ENCODE results near the gene MUC6. TPM values are rescaled to one million over a fixed set of nuclear protein-coding genes. Genes with fewer than 3 reads are reported as not detected.

Gene MUC6
- total RNA-seq, 1 experiment from 2014 or later = 0.07 TPM

DNA sequence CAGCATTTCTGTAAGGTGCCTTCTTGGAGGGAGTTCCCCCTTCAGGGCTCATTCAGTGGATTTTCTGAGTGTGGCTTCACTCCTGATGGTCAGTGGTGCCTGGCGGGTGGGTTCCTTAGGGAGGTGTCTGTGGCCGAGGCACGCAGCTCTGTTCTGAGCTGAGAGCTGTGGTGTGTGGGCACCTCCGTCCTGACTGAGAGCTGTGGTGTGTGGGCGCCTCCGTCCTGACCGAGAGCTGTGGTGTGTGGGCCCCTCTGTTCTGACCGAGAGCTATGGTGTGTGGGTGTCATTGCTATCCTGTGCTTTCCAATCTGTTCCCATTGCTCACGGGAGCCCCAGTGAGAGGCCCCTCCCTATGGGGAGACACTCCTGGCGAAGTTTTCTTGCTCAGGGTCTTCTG is 39.8 kb downstream of the MUC6 start:
- DNase-seq = no peak
- Histone ChIP-seq H3K4me3 (no peak overlapping the region), H3K4me1 (replicated peaks; ENCODE audit: insufficient read depth) (no peaks in the 10 kb centered on the region), H3K27me3 (ENCODE audit: insufficient read depth, low read depth) (no peaks in the 10 kb centered on the region), H2AFZ (no peak overlapping the region), H3K36me3 (ENCODE audit: low read depth) (no peaks in the 10 kb centered on the region), H3K9me3 (ENCODE audit: insufficient read depth, low read depth) (no peaks in the 10 kb centered on the region), H3K27ac (no peak overlapping the region), H4K20me1 (ENCODE audit: insufficient read depth) (no peaks in the 10 kb centered on the region), H3F3A (ENCODE audit: insufficient read depth, low read depth) (peaks cover 3% of the 10 kb centered on the region; the same call in 1 of the 2 replicates), H3K9me2 (ENCODE audit: insufficient read depth) (no peaks in the 10 kb centered on the region), H3K79me2 (ENCODE audit: low read depth) (no peaks in the 10 kb centered on the region), H3K4me2 (no peak overlapping the region)
- TF ChIP-seq, protein P1, sequence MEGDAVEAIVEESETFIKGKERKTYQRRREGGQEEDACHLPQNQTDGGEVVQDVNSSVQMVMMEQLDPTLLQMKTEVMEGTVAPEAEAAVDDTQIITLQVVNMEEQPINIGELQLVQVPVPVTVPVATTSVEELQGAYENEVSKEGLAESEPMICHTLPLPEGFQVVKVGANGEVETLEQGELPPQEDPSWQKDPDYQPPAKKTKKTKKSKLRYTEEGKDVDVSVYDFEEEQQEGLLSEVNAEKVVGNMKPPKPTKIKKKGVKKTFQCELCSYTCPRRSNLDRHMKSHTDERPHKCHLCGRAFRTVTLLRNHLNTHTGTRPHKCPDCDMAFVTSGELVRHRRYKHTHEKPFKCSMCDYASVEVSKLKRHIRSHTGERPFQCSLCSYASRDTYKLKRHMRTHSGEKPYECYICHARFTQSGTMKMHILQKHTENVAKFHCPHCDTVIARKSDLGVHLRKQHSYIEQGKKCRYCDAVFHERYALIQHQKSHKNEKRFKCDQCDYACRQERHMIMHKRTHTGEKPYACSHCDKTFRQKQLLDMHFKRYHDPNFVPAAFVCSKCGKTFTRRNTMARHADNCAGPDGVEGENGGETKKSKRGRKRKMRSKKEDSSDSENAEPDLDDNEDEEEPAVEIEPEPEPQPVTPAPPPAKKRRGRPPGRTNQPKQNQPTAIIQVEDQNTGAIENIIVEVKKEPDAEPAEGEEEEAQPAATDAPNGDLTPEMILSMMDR (conservative IDR thresholded peaks at IDR 0.05) = no peak
- no peak for TF ChIP-seq EZH2 (IDR thresholded peaks at IDR 0.05; ENCODE audit: low read depth)
- CTCF ChIA-PET = no interaction called here
- POLR2A ChIA-PET (ENCODE audit: unreplicated experiment) = no interaction called here
- BruUV-seq (replicated peaks) = no TSS peak
- intact Hi-C loops (cut with micrococcal nuclease; ENCODE audit: unreplicated experiment) = no loop called here

DNA sequence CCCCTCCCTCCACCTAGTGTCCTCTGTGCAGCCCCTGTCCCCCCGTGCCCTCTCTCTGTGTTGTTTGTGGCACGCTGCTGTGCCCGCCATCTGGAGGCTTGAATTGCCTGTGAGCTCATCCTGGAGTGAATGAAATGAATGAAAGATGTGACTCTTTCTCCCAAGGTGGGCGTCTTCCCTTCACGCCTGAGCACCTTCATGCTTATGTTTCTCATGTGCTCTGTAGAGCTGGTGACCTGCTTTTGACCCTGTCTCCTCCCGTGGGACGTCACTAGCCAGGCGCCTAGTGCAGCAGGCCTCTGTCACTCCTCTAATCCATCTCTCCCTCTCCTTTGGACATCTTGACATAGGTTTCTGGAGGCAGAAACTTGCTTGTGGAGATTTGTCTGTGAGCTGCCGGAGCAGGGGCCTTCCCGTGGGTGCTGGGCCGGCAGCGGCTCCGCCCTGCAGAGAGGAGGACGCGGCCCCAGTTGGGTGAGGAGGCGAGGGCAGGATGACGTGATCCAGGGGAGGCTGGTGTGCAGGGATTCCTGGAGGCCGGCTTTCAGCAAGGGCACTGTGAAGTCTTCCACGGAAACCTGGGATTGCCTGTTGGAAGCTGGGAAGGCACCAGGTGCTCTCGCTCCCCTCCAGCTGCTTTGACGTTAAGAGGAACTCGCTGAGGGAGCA is 40.6 kb downstream of the MUC6 start:
- no peak overlapping the region for H3K27ac ChIP-seq
- ChIA-PET POLR2A (ENCODE audit: unreplicated experiment) (no interaction called here), CTCF (no interaction called here)
- peaks cover 3% of the 10 kb centered on the region; the same call in 1 of the 2 replicates for H3F3A ChIP-seq (ENCODE audit: insufficient read depth, low read depth)
- H3K36me3 ChIP-seq (ENCODE audit: low read depth) = no peaks in the 10 kb centered on the region
- H4K20me1 ChIP-seq (ENCODE audit: insufficient read depth) = no peaks in the 10 kb centered on the region
- BruUV-seq (replicated peaks) = no TSS peak
- no peaks in the 10 kb centered on the region for H3K79me2 ChIP-seq (ENCODE audit: low read depth)
- intact Hi-C loops (cut with micrococcal nuclease; ENCODE audit: unreplicated experiment) = no loop called here
- no peaks in the 10 kb centered on the region for H3K9me2 ChIP-seq (ENCODE audit: insufficient read depth)
- DNase-seq = no peak
- no peak overlapping the region for H3K4me2 ChIP-seq
- H3K27me3 ChIP-seq (ENCODE audit: insufficient read depth, low read depth) = no peaks in the 10 kb centered on the region
- no peak overlapping the region for H2AFZ ChIP-seq
- no peak for TF ChIP-seq EZH2 (IDR thresholded peaks at IDR 0.05; ENCODE audit: low read depth)
- TF ChIP-seq, protein P1 (conservative IDR thresholded peaks at IDR 0.05) = no peak
- H3K4me1 ChIP-seq (replicated peaks; ENCODE audit: insufficient read depth) = no peaks in the 10 kb centered on the region
- no peak overlapping the region for H3K4me3 ChIP-seq
- no peaks in the 10 kb centered on the region for H3K9me3 ChIP-seq (ENCODE audit: insufficient read depth, low read depth)

DNA sequence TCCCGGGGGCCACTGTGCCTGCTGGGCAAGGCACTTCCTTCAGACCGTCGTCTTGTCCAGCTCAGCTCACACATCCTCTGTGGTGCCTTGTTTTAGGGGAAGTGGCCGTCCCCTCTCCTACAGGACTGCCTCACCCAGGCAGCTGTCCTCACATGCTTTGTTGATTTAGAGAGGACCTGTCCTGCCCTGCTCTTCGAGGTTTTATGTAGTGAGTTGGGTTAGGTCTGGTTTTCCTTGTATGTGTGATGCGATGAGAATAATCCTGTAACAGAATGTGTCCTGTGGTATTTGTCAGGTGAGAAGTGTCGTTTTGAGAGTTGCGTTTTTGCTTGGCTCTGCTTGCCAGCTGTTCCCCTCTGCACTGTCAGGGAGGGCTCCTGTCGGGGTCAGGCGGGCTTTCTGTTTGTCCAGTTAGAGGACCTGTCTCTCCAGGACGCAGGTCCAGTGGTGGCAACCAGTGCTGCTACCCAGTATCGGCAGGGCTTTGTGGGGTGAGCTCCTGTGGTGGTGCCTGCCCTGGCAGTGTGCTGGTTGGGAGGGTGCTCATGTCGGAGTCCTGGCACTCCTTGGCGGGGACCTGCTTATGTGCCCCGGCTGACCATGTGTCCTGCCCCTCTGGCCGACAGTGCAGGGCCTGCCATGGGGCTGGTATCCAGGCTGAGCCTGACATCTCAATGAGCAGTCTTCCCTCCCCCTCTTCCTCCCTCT is 41.3 kb downstream of the MUC6 start:
- Histone ChIP-seq H3K4me2 (no peak overlapping the region), H3K4me3 (no peak overlapping the region), H3K79me2 (ENCODE audit: low read depth) (no peaks in the 10 kb centered on the region), H3K9me2 (ENCODE audit: insufficient read depth) (no peaks in the 10 kb centered on the region), H3K9me3 (ENCODE audit: insufficient read depth, low read depth) (no peaks in the 10 kb centered on the region), H3K4me1 (replicated peaks; ENCODE audit: insufficient read depth) (no peaks in the 10 kb centered on the region), H2AFZ (no peak overlapping the region), H3F3A (ENCODE audit: insufficient read depth, low read depth) (peaks cover 3% of the 10 kb centered on the region; the same call in 1 of the 2 replicates), H3K36me3 (ENCODE audit: low read depth) (no peaks in the 10 kb centered on the region), H3K27me3 (ENCODE audit: insufficient read depth, low read depth) (no peaks in the 10 kb centered on the region), H4K20me1 (ENCODE audit: insufficient read depth) (no peaks in the 10 kb centered on the region), H3K27ac (no peak overlapping the region)
- ChIA-PET POLR2A (ENCODE audit: unreplicated experiment) (interaction anchor here (0.6 kb wide), 1 partner anchor 97 kb away, joined by 3 read pairs; no protein-coding TSS in a partner anchor), CTCF (no interaction called here)
- no peak for TF ChIP-seq EZH2 (IDR thresholded peaks at IDR 0.05; ENCODE audit: low read depth)
- TF ChIP-seq, protein P1 (conservative IDR thresholded peaks at IDR 0.05) = no peak
- no TSS peak for BruUV-seq (replicated peaks)
- no peak for DNase-seq
- intact Hi-C loops (cut with micrococcal nuclease; ENCODE audit: unreplicated experiment) = no loop called here
